NCI-H1694 (cell line): ENCODE results near the gene RSPO4.

Experiments used
- DNase-seq: peaks from one replicate; lab custom pipeline; 2025; lab: John Stamatoyannopoulos, UW

The RSPO4 gene

DNA sequence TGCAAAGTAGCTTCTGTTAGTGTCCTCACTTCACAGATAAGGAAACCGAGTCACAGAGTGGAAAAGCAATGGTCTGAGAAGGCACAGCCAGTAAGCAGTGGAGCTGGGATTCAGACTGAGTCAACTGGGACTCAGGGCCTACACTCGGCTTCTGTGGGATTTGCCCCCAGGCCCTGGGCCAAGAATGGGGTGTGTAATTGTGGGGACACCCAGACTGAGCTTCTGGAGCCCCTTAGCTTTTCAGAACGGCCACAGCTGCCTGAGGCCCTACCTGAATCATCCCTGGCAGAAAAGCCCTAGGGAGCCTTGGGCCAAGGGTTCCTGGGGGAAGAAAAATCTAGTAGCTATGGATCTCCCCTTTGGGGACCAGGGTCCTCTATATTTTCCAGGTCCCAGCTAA, 92.5 kb downstream of the RSPO4 start:
- DNase-seq, result no peak
